CD14-positive monocyte (primary cell): ENCODE data around the gene MLLT10. TPM values are rescaled to one million over a fixed set of nuclear protein-coding genes. Genes with fewer than 3 reads are reported as not detected.
A peak's percentile ranks its signal among the peaks of the same experiment; 100 is the strongest.

Experiments
- DNase-seq, 3 donors: peaks; one replicate each; pipeline ENCODE4 v3.0.0-alpha.2; 2011 to 2022
- H2AFZ ChIP-seq: 2 replicates; pipeline ENCODE4 v1.6.0; 2012; ENCODE audit warnings: mild to moderate bottlenecking, low read depth, low read length, inconsistent platforms; ENCODE audit not compliant: insufficient read depth, poor library complexity, severe bottlenecking
- H3K27ac ChIP-seq, 2 donors: 1 replicate in 1 of 2; 2 replicates in 1 of 2; pipeline ENCODE4 v1.5.1; 2012 to 2013; ENCODE audit warnings: low read length in 2 of 2, control low read depth in 1 of 2, inconsistent platforms in 1 of 2, low read depth in 1 of 2, mild to moderate bottlenecking in 1 of 2
- H3K27me3 ChIP-seq, 2 donors: one replicate each; pipeline versions ENCODE4 v1.6.0 to v1.6.1; 2011 to 2013; ENCODE audit warnings: low read length in 2 of 2; ENCODE audit not compliant: control insufficient read depth in 2 of 2, insufficient read depth in 2 of 2
- H3K36me3 ChIP-seq, 2 donors: replicated peaks in 1 of 2; 1 replicate in 1 of 2; 2 replicates in 1 of 2; pipeline versions ENCODE4 v1.5.1 to v1.6.1; 2012 to 2013; ENCODE audit warnings: low read length in 2 of 2, control low read depth in 1 of 2, inconsistent platforms in 1 of 2, mild to moderate bottlenecking in 1 of 2; ENCODE audit not compliant: insufficient read depth in 2 of 2, control insufficient read depth in 1 of 2
- H3K4me1 ChIP-seq, 2 donors: 1 replicate in 1 of 2; 2 replicates in 1 of 2; pipeline versions ENCODE4 v1.5.1 to v1.6.1; 2012 to 2013; ENCODE audit warnings: low read length in 2 of 2, control low read depth in 1 of 2, inconsistent platforms in 1 of 2, mild to moderate bottlenecking in 1 of 2, moderate library complexity in 1 of 2; ENCODE audit not compliant: insufficient read depth in 2 of 2, control insufficient read depth in 1 of 2
- H3K4me2 ChIP-seq: replicated peaks from 2 replicates; pipeline ENCODE3; 2012; ENCODE audit warnings: low read length, moderate library complexity, mild to moderate bottlenecking; ENCODE audit not compliant: poor library complexity, severe bottlenecking; ENCODE audit errors: extremely low read depth
- H3K4me3 ChIP-seq, 3 experiments: fragments of 200-600 bp in 1 of 3; sonication (generic) in 1 of 3; replicated peaks in 1 of 3; 1 replicate in 2 of 3; 2 replicates in 1 of 3; pipeline ENCODE4 v1.5.1; 2011 to 2013; ENCODE audit warnings: low read length in 3 of 3, mild to moderate bottlenecking in 3 of 3, control low read depth in 2 of 3, low read depth in 2 of 3, inconsistent platforms in 1 of 3, moderate library complexity in 1 of 3
- H3K79me2 ChIP-seq: 2 replicates; pipeline ENCODE4 v1.6.0; 2012; ENCODE audit warnings: mild to moderate bottlenecking, control low read depth, inconsistent platforms, low read length, moderate library complexity; ENCODE audit not compliant: insufficient read depth
- H3K9ac ChIP-seq: 2 replicates; pipeline ENCODE4 v1.6.0; 2017; ENCODE audit warnings: low read length, mild to moderate bottlenecking; ENCODE audit not compliant: insufficient read depth, poor library complexity, severe bottlenecking
- H3K9me3 ChIP-seq, 2 donors: replicated peaks in 1 of 2; 1 replicate in 1 of 2; 2 replicates in 1 of 2; pipeline versions ENCODE4 v1.5.1 to v1.6.1; 2012 to 2013; ENCODE audit warnings: low read length in 2 of 2, control low read depth in 1 of 2; ENCODE audit not compliant: control insufficient read depth in 1 of 2, insufficient read depth in 1 of 2
- H4K20me1 ChIP-seq: 2 replicates; pipeline ENCODE4 v1.6.0; 2012; ENCODE audit warnings: mild to moderate bottlenecking, low read length, control low read depth, moderate library complexity; ENCODE audit not compliant: insufficient read depth
- H3K27ac Mint-ChIP-seq, 7 donors: one replicate each; pipeline ENCODE4 v1.8.0; 2020; ENCODE audit warnings: mild to moderate bottlenecking in 7 of 7, mixed read lengths in 7 of 7, moderate library complexity in 6 of 7, inconsistent platforms in 2 of 7
- H3K27me3 Mint-ChIP-seq, 3 donors: one replicate each; pipeline ENCODE4 v1.8.0; 2021 to 2022; ENCODE audit warnings: low read depth in 3 of 3, mild to moderate bottlenecking in 3 of 3, mixed read lengths in 3 of 3, moderate library complexity in 3 of 3, inconsistent platforms in 1 of 3
- H3K36me3 Mint-ChIP-seq, 2 donors: one replicate each; pipeline ENCODE4 v1.8.0; 2020; ENCODE audit warnings: mixed read lengths in 2 of 2, inconsistent platforms in 1 of 2, mild to moderate bottlenecking in 1 of 2
- H3K4me1 Mint-ChIP-seq: one replicate; pipeline ENCODE4 v1.8.0; 2020; ENCODE audit warnings: mild to moderate bottlenecking, mixed read lengths
- H3K4me3 Mint-ChIP-seq, 2 donors: one replicate each; pipeline ENCODE4 v1.8.0; 2020; ENCODE audit warnings: mild to moderate bottlenecking in 2 of 2, mixed read lengths in 2 of 2, moderate library complexity in 1 of 2
- H3K9me3 Mint-ChIP-seq, 7 donors: one replicate each; pipeline ENCODE4 v1.8.0; 2020 to 2022; ENCODE audit warnings: mixed read lengths in 7 of 7, mild to moderate bottlenecking in 6 of 7, moderate library complexity in 6 of 7, inconsistent platforms in 2 of 7
- CTCF ChIP-seq: fragments of 200-600 bp; IDR thresholded peaks from one replicate; pipeline ENCODE4 v1.8.0; 2022; ENCODE audit warnings: antibody characterized with exemption, mild to moderate bottlenecking
- WGBS: methylation state at CpG from one replicate; pipeline ENCODE4 v1.1.5; 2013; ENCODE audit warnings: missing lambda C conversion rate; ENCODE audit not compliant: insufficient coverage; 5-methylcytosine and 5-hydroxymethylcytosine counted together
- intact Hi-C, 2 donors: fragments of 100-400 bp; cut with micrococcal nuclease; formaldehyde crosslinking; loops; one replicate each; pipeline versions ENCODE4 v1.15.0 to v1.15.1; 2023
- polyA minus RNA-seq: library from RNA; depleted of rRNA, polyadenylated mRNA; stranded (reverse); fragments of >200 nt; gene quantifications from 2 replicates; pipeline ENCODE4 v1.2.3, GENCODE V29; 2012
- polyA plus RNA-seq, 3 donors: library from polyadenylated mRNA; depleted of rRNA in 1 of 3; unstranded in 2 of 3; stranded (reverse) in 1 of 3; fragments of 300-500 nt in 2 of 3; fragments of >200 nt in 1 of 3; fragmentation: Illumina TruSeq in 2 of 3; gene quantifications; 1 replicate in 2 of 3; 2 replicates in 1 of 3; pipeline ENCODE4 v1.2.3, GENCODE V29; 2012 to 2021
- total RNA-seq, 12 experiments: library from RNA in 1 of 12; stranded (reverse) in 1 of 12; fragments of 120-200 nt in 1 of 12; gene quantifications; one replicate each; pipeline ENCODE4 v1.2.4 and lab custom pipeline; 2013 to 2026; ENCODE audit warnings: mixed read lengths in 6 of 12, inconsistent platforms in 1 of 12

The MLLT10 gene
- total RNA-seq (2013): 34.6 TPM
- 10 to 100 TPM in 1 of 3 donors, 1 to 10 TPM in 2; 4.9 to 39.1 (median 7.5) TPM for polyA plus RNA-seq
- polyA minus RNA-seq: 38.5 and 40.9 TPM in 2 replicates
- 9.3 to 53.8 (median 43.9) reads per million in 11 experiments for total RNA-seq (lab: John Stamatoyannopoulos, UW)

DNA sequence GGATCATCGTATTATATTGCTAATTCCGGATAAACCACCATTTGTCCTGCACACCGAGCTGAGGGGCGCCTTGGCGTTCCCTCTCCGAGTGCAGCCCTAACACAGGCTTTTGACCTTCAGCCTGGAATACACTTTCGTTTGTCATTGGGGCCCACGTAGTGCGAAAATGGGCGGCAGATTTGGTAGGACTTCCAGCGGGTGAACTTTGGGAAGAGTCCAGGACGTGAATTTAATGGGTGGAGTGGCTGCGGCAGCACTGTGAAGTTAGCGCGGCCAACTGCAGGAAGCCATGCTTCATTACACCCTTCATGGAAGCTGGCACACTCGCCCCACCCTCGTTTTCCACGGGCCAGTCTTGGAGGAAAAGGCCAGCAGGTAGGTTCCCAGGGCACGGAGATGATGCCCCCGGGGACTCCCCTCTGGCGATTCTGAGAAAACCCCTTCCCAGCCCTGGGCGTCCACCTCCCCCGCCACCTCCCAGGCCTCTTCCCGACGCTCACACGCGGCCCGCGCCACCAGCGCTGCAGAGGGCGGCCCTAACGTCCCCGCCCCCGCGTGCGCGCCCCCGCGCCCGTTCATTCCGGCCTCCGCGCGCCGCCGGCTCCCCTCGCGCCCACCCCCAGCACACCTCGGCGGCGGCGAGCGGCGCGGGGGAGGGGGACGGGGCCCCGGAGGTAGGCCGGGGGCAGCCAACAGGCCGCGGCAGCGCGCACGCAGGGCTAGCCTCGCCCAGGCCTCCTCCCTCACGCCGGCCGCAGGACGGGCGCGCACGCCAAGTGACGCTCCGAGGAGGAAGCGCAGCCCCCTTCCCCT lies at the start of gene MLLT10:
Gene MLLT10 (plus strand): TSS at position 766 of the 813 bp plus-strand sequence. CDS start 413 bp downstream, outside the sequence.
- intact Hi-C loops: loop anchor here in 1 of 2 donors (10.0 kb wide), 3 partner anchors 691 to 1911 kb away; partner anchors contain the start of gene BMI1

More for the DNA sequence above, at the start of gene MLLT10:
- Histone ChIP-seq H4K20me1 (peaks cover 27% of the 10 kb centered on the region), H3K4me3 (peak within 1 kb of the TSS; percentile 55 to 93 (median 91)), H3K36me3 (peaks cover 11 to 23% of the 10 kb centered on the region in 2 donors), H2AFZ (peak within 1 kb of the TSS; percentile 91), H3K79me2 (peaks cover 36% of the 10 kb centered on the region), H3K27me3 (no peaks in the 10 kb centered on the region), H3K9ac (peak within 1 kb of the TSS; percentile 75), H3K4me2 (peak within 1 kb of the TSS; percentile 99), H3K9me3 (no peaks in the 10 kb centered on the region), H3K27ac (peak within 1 kb of the TSS; percentile 81 to 82), H3K4me1 (peaks cover 15 to 21% of the 10 kb centered on the region in 2 donors)
- Mint-ChIP-seq H3K36me3 (peaks cover 8 to 20% of the 10 kb centered on the region in 2 donors), H3K4me1 (peaks cover 25% of the 10 kb centered on the region), H3K9me3 (peaks cover 0 to 2% (median 0%) of the 10 kb centered on the region in 7 donors), H3K4me3 (peak within 1 kb of the TSS; percentile 95 to 98), H3K27ac (peak within 1 kb of the TSS; percentile 75 to 95 (median 92)), H3K27me3 (no peaks in the 10 kb centered on the region)
- peak; percentile 23 for TF ChIP-seq CTCF
- WGBS: under 1% methylated on average over 54 of the region's 74 CpGs
- DNase-seq: peak; percentile 90 to 91 (median 91)
